ENCODE data around the gene C17orf113. TPM values are rescaled to one million over a fixed set of nuclear protein-coding genes. Genes with fewer than 3 reads are reported as not detected.

The C17orf113 gene
- total and polyA plus RNA-seq, 2 of the 13 experiments (the other 11 are each of a cell fraction or from before 2014, with no cell fraction given) = 0.87 to 1.1 TPM

- TF ChIP-seq DMTF1 (CRISPR knock-in tag; IDR thresholded peaks at IDR 0.05) (no peak), ZFP36L1 (CRISPR knock-in tag; IDR thresholded peaks at IDR 0.05) (no peak), KDM2A (CRISPR knock-in tag; IDR thresholded peaks at IDR 0.05; ENCODE audit: borderline replicate concordance, low read depth) (no peak), HMGXB3 (CRISPR knock-in tag; IDR thresholded peaks at IDR 0.05; ENCODE audit: borderline replicate concordance) (no peak), RFXANK (CRISPR knock-in tag; IDR thresholded peaks at IDR 0.05) (no peak), ZNF580 (CRISPR knock-in tag; IDR thresholded peaks at IDR 0.05; ENCODE audit: borderline replicate concordance, low read depth) (no peak), ZBTB4 (CRISPR knock-in tag; IDR thresholded peaks at IDR 0.05; ENCODE audit: borderline replicate concordance) (no peak), TBX2 (CRISPR knock-in tag; IDR thresholded peaks at IDR 0.05; ENCODE audit: borderline replicate concordance) (no peak; the same call in 1 of the 2 replicates), FUBP1 (CRISPR knock-in tag; IDR thresholded peaks at IDR 0.05; ENCODE audit: borderline replicate concordance) (no peak), DMAP1 (CRISPR knock-in tag; IDR thresholded peaks at IDR 0.05) (no peak), RBM39 (IDR thresholded peaks at IDR 0.05; ENCODE audit: low read depth, low read length, poor library complexity, severe bottlenecking) (no peak), FOXA3 (CRISPR knock-in tag; IDR thresholded peaks at IDR 0.05) (no peak), PAF1 (CRISPR knock-in tag; IDR thresholded peaks at IDR 0.05) (no peak), ZNF253 (CRISPR knock-in tag; IDR thresholded peaks at IDR 0.05; ENCODE audit: borderline replicate concordance) (no peak), FOXO1 (CRISPR knock-in tag; IDR thresholded peaks at IDR 0.05) (0 out of 2 replicates have a peak, but pooled peaks have one; percentile 19), ZNF503 (CRISPR knock-in tag; IDR thresholded peaks at IDR 0.05) (no peak)
Observed at GRCh38 chr17:42031584-42031983, 18.8 kb downstream of the C17orf113 start (continued).

Measured in HepG2 (cell line).